H1 (cell line): ENCODE measurements around the gene SMOC2. TPM values are rescaled to one million over a fixed set of nuclear protein-coding genes. Genes with fewer than 3 reads are reported as not detected.

ENCODE experiments used
- CHD2 ChIP-seq: IDR thresholded peaks from 2 replicates; pipeline ENCODE4 v1.6.1; 2012; ENCODE audit warnings: low read length, improper control_type of control experiment
- MAFK ChIP-seq: IDR thresholded peaks from 2 replicates; pipeline ENCODE4 v1.6.1; 2012; ENCODE audit warnings: low read depth, mild to moderate bottlenecking, improper control_type of control experiment, low read length
- PHF8 ChIP-seq: fragments of 200-600 bp; sonication (generic); conservative IDR thresholded peaks from 2 replicates; pipeline ENCODE4 v1.7.1; 2012; ENCODE audit warnings: low read depth, mild to moderate bottlenecking, inconsistent platforms, low read length, moderate library complexity
- POLR2AphosphoS5 ChIP-seq: IDR thresholded peaks from 2 replicates; pipeline ENCODE4 v1.6.1; 2011; ENCODE audit warnings: low read depth, low read length
- POU5F1 ChIP-seq: IDR thresholded peaks from 2 replicates; pipeline ENCODE4 v1.6.1; 2011; ENCODE audit warnings: low read depth, mild to moderate bottlenecking, low read length, moderate library complexity
- RBBP5 ChIP-seq: IDR thresholded peaks from 2 replicates; pipeline ENCODE4 v1.7.1; 2012; ENCODE audit warnings: low read depth, mild to moderate bottlenecking, inconsistent platforms, low read length, moderate library complexity, borderline replicate concordance
- SIN3A ChIP-seq, 2 experiments: IDR thresholded peaks in 1 of 2; conservative IDR thresholded peaks in 1 of 2; 2 replicates each; pipeline ENCODE4 v1.6.1; 2011 to 2012; ENCODE audit warnings: low read length in 2 of 2, improper control_type of control experiment in 1 of 2, low read depth in 1 of 2, mild to moderate bottlenecking in 1 of 2
- SP1 ChIP-seq: IDR thresholded peaks from 2 replicates; pipeline ENCODE4 v1.6.1; 2011; ENCODE audit warnings: low read depth, low read length
- polyA plus RNA-seq, 7 experiments: library from polyadenylated mRNA; depleted of rRNA in 3 of 7; stranded (reverse) in 5 of 7; unstranded in 2 of 7; fragments of >200 nt in 5 of 7; fragments of 200-250 nt in 2 of 7; gene quantifications; 1 replicate in 5 of 7; 2 replicates in 1 of 7; 4 replicates in 1 of 7; pipeline versions ENCODE4 v1.2.1 to v1.2.3, GENCODE V29; 2011 to 2013; ENCODE audit warnings: missing spikeins in 2 of 7, mixed read lengths in 2 of 7
- total RNA-seq: library from RNA; stranded (reverse); fragmentation: NEBNext Ultra II Directional; extraction: Animal tissue kit (Norgen Biotek cat#: 25700); gene quantifications from 2 replicates; pipeline ENCODE4 v1.2.1, GENCODE V29; 2021

SMOC2 gene
- total and polyA plus RNA-seq, 2 of the 8 experiments (the other 6 are each of a cell fraction or from before 2014, with no cell fraction given): 7.7 to 8.5 TPM

GRCh38 chr6:168415993-168416530, 24.9 kb upstream of the SMOC2 start (continued):
- TF ChIP-seq POLR2AphosphoS5 (no peak), CHD2 (no peak), SIN3A (conservative IDR thresholded peaks at IDR 0.05 in 1 of 2, IDR thresholded peaks at IDR 0.05 in 1 of 2; ENCODE audit: low read depth in 1 of 2, low read length in 2 of 2) (no peak), PHF8 (no peak), SP1 (no peak), POU5F1 (no peak), MAFK (no peak), RBBP5 (no peak)
- TF ChIP-seq, all 59 proteins: peak for 0
